Measurements from ENCODE around the gene LSR.
A peak's percentile ranks its signal among the peaks of the same experiment; 100 is the strongest.

Gene LSR

DNA sequence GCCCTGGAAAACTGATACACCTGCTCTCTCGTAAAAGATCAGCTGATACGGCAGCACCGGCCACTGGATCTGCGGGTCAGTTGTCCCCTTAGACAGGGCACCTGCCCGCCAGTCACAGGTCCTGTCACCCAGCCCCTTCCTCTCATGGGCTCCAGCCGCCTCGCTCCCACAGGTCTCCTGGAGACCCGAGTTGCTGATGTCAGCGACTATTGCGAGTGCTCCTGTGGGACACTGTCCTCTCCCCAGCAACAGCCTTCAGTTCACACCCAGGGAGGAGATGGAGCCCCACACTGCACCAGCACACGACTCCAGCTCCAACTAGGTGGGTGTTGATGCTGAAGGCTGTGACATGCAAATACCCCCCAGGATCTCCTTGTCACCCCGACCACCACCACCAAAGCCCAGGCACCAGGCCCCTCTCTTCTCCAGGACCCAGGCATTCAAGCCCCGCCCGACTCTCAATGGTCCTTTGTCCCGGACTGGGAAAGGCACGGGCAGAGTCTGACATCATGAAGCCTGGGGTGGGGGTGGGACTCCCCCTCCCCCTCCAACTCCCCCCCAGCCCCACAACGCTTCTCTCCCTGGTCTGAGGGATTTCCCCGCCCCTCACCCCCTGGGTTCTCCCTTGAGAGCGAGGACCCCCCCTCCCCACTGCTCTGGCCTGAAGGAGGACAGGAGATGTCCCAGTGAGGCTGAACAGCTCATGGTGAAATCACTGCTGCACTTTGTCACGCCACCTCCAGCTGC is 41.8 kb downstream of the LSR start:
- no peak for DNase-seq

- no peak for DNase-seq
Measured at GRCh38 chr19:35291259-35291658, 42.5 kb downstream of the LSR start.

GRCh38 chr19:35291916-35292315 is 43.1 kb downstream of the LSR start, which contains the start of gene MAG:
MAG (plus strand) TSS chr19:35292161; CDS start chr19:35295409, 3,248 bp downstream.
- no peak for DNase-seq

- no peak for DNase-seq
Measured at GRCh38 chr19:35292421-35293362, 43.9 kb downstream of the LSR start.

DNA sequence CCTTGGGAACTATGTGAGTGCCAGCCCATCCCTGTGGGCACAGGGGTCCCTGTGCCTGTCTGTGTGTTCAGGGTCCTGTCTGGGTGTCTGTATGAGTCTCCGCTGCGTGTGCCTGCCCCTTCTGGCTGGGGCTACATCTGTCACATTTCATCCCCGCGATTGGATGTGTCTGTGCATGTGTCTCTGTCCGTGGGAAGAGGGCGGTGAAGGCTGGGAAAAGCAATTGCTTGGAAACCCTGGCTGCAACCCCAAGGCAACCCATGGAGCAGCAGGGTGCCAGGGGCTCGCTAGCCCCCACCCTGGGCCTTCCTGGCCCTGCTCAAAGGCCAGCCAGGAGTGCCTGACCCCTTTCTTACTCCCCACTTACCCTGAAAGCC is 44.5 kb downstream of the LSR start:
- DNase-seq: no peak

DNA sequence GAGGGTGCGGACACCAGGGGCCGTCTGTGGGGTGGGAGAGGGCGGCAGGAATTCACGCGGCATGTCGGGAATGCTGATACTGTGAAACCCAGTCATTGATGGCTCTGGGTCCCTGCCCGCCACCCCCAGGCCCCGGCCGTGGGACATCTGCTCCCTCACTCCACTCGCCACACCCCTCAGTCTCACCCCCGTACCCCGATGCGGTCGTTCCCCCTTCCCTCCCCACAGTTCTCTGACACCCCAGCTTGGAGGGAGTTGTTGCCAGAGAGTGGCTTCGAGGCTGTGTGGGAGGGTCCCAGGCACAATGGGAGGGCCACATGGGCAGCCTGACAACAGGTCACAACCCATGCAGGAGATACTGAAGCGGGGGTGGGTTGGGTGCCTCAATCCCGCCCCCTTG is 45.0 kb downstream of the LSR start:
- no peak for DNase-seq

DNA sequence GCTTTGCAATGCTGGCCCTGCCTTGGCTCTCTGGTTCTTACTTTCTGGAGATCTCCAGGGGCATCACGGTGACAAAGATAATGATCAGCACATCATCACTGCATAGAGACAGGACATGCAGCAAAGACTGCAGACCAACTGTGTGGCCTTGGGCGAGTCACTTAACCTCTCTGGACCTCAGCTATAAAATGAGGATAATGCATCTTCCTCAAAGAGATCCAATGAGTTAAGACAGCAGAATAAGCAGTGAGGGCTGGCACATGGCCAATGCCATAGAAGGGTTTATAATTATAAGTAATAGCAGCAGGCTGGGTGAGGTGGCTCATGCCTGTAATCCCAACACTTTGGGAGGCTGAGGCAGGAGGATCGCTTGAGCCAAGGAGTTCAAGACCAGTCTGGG is 45.5 kb downstream of the LSR start:
- DNase-seq: no peak

DNA sequence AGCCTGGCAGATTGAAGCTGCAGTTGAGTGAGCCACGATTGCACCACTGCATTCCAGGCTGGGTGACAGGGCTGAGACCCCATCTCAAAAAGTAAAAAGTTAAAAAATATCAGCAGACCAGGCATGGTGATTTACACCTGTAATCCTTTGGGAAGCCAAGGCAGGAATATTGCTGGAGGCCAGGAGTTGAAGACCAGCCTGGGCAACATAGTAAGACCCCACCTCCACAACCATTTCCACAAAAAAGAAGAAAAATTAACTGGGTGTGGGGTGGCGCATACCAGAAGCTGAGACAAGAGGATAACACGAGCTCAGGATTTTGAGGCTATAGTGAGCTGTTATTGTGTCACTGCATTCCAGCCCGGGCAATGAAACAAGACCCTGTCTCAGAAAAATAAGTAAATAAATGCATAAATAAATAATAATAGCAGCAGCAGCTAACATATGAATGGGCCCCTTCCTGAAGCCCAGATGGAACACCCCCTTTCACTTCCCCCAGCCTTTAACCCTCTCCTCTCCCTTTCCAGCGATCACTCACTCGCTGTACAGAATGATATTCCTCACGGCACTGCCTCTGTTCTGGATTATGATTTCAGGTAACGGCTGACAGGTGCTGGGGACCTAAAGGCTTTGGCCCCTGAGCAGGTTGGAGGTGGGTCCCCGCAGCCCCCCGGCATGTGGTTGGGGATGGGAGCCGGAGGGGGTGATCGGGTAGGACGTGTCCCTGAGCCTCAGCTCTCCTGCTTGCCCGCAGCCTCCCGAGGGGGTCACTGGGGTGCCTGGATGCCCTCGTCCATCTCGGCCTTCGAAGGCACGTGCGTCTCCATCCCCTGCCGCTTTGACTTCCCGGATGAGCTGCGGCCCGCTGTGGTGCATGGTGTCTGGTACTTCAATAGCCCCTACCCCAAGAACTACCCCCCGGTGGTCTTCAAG is 46.3 kb downstream of the LSR start:
- no peak for DNase-seq

DNA sequence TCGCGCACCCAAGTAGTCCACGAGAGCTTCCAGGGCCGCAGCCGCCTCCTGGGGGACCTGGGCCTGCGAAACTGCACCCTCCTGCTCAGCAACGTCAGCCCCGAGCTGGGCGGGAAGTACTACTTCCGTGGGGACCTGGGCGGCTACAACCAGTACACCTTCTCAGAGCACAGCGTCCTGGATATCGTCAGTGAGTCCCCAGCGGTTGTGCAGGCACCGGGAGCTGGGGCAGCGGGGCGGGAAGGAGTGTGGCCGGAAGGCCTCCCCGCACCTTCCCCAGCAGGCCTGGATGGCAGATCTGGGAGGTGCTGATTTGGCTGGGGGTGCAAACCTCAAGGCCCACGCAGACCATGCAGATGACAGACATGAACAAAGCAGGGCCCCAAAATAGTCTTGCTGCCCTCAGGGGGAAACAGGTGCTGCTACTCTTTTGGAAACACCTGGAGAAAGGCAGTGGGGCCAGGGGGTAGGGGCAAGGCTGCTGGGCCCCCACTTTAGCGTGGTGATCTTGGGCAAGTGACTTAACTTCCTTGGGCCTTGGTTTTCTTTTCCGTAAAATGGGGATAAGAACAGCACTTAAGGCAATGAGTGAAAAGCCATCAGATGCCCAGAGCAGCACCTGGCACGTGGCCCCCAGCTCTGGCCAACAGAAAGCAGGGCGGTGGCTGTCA is 47.1 kb downstream of the LSR start:
- DNase-seq: peak; percentile 87

DNA sequence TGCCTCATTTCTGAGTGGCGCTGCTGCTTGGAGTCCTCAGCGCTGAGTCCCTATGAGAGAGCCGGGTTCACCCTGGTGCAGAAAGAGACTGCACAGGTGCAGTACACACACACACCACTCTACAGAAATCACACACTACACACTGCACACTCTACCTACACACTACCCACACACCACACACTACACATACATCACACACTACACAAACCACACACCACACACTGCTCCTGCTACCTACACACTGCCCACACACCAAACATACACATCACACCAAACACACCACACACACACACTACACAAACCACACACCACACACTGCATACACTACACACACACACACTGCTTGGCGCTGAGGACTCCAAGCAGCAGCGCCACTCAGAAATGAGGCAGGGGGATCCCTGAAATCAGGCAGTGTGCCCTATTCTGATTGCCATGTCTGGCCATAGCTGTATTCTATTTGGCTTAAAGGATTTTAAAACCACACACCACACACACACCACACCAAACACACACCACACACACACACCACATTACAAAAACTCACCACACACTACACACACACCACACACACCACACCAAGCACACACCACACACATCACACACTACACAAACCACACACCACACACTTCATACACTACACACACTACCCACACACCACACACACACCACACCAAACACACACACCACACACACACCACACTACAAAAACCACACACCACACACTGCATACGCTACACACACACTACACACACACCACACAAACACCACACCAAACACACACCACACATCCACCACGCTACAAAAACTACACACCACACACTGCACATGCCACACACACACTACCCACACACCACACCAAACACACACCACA is 48.1 kb downstream of the LSR start:
- DNase-seq: no peak

- no peak for DNase-seq
Measured at GRCh38 chr19:35297515-35297848, 48.7 kb downstream of the LSR start.

DNA sequence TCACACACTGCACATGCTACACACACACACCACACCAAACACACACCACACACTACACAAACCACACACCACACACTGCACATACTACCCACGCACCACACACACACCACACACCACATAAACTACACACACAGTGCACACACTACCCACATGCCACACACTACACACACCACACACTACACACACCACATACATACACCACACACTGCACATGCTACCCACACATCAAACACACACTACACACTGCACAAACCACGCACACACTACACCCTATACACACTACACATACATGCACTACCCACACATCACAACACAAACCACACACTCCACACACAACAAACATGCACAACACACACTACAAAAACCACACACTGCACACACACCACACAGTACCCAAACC is 49.1 kb downstream of the LSR start:
- no peak for DNase-seq

DNA sequence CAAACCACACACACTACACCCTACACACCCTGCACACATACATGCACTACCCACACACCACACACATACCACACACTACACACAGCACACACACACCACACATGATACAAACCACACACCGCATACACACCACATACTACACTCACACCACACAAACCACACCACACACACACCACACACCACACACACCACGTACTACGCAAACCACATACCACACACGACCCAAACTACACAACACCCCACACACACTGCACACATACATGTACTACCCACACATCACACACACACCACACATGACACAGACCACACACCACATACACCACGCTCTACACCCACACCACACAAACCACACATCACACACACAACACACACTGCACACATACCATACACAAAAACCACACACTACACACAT is 49.8 kb downstream of the LSR start:
- no peak for DNase-seq

DNA sequence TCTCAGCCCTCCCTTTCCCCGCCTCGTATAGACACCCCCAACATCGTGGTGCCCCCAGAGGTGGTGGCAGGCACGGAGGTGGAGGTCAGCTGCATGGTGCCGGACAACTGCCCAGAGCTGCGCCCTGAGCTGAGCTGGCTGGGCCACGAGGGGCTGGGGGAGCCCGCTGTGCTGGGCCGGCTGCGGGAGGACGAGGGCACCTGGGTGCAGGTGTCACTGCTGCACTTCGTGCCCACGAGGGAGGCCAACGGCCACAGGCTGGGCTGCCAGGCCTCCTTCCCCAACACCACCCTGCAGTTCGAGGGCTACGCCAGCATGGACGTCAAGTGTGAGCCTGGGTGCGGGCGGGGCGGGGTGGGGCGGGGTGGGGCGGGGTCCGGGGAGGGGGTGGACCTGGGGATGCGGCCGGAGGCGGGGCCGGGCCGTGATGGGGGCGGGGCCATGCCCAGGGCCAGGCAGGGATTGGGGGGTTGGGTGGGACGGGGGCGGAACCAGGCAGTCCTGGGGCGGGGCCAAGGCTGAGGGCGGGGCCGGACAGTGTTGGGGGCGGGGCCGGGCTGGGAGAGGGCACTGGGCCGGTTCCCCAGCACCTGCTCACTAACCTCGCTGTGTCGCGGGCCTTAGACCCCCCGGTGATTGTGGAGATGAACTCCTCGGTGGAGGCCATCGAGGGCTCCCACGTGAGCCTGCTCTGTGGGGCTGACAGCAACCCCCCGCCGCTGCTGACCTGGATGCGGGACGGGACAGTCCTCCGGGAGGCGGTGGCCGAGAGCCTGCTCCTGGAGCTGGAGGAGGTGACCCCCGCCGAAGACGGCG is 50.9 kb downstream of the LSR start:
- no peak for DNase-seq

DNA sequence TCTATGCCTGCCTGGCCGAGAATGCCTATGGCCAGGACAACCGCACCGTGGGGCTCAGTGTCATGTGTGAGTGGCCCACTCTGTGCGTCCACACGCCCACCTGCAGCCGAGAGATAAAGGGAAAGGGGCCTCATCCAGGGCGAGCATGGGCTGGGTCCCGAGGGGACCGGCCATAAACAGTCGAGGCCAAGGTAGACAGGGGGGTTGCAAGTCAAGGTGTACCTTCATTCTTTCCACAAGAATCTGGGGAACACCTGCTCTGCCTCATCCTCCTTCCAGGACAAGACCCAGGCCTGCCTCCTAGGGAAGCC is 51.5 kb downstream of the LSR start:
- no peak for DNase-seq

- no peak for DNase-seq
Measured at GRCh38 chr19:35301961-35302360, 53.2 kb downstream of the LSR start.

GRCh38 chr19:35302446-35302845 is 53.6 kb downstream of the LSR start:
- DNase-seq: no peak

- no peak for DNase-seq
Measured at GRCh38 chr19:35303357-35303915, 54.6 kb downstream of the LSR start.

- no peak for DNase-seq
Measured at GRCh38 chr19:35304036-35304435, 55.2 kb downstream of the LSR start.

- DNase-seq: no peak
Measured at GRCh38 chr19:35305181-35305580, 56.4 kb downstream of the LSR start.

Measured in GDM1 (cell line).